IMR-90 (cell line): ENCODE results near the gene LTBP4. TPM values are rescaled to one million over a fixed set of nuclear protein-coding genes. Genes with fewer than 3 reads are reported as not detected.

Experiments
- CHD1 ChIP-seq: IDR thresholded peaks from 2 replicates; pipeline ENCODE4 v1.6.1; 2012; ENCODE audit warnings: low read depth, low read length, improper control_type of control experiment
- MAFK ChIP-seq: IDR thresholded peaks from 2 replicates; pipeline ENCODE4 v1.6.1; 2012; ENCODE audit warnings: low read depth, low read length, improper control_type of control experiment
- NFE2L2 ChIP-seq: fragments of 150-350 bp; IDR thresholded peaks from 2 replicates; pipeline ENCODE4 v1.6.1; 2016; ENCODE audit warnings: low read depth, mild to moderate bottlenecking, low read length
- USF2 ChIP-seq: fragments of 150-350 bp; IDR thresholded peaks from 2 replicates; pipeline ENCODE4 v1.6.1; 2017; ENCODE audit warnings: mild to moderate bottlenecking, antibody characterized with exemption, low read length, low read depth
- polyA plus RNA-seq, 3 experiments: library from polyadenylated mRNA; depleted of rRNA; stranded (reverse); fragments of >200 nt; gene quantifications; 2 replicates each; pipeline ENCODE4 v1.2.3, GENCODE V29; 2012; ENCODE audit warnings: low replicate concordance in 1 of 3
- total RNA-seq: library from RNA; depleted of rRNA; stranded (reverse); fragments of >200 nt; gene quantifications from 2 replicates; pipeline ENCODE4 v1.2.3, GENCODE V29; 2012

LTBP4 gene
- total and polyA plus RNA-seq, 2 of the 4 experiments (the other 2 are of a cell fraction) = 14.7 to 70.3 TPM

GRCh38 chr19:40646743-40647254 lies 45.6 kb downstream of the LTBP4 start (continued):
- TF ChIP-seq USF2 = no peak
- no peak for TF ChIP-seq NFE2L2
- no peak for TF ChIP-seq CHD1
- no peak for TF ChIP-seq MAFK
